ENCODE measurements around the gene MACROD2.

MACROD2 gene

GRCh38 chr20:15611541-15611940, 1616.2 kb downstream of the MACROD2 start:
- Histone ChIP-seq H3K4me1 (ENCODE audit: control insufficient read depth, insufficient read depth, low read length) (no peaks in the 10 kb centered on the region), H3K4me3 (ENCODE audit: low read depth, low read length) (no peak overlapping the region), H3K9me3 (ENCODE audit: control insufficient read depth, insufficient read depth, low read depth, low read length) (no peaks in the 10 kb centered on the region), H3K27ac (ENCODE audit: extremely low read depth, low read depth, low read length) (no peak overlapping the region), H3K36me3 (ENCODE audit: control insufficient read depth in 2 of 2, insufficient read depth in 1 of 2, low read length in 2 of 2) (no peaks in the 10 kb centered on the region)
- ChIA-PET POLR2A (no interaction called here), CTCF (no interaction called here)
- TF ChIP-seq ZNF169 (tag by site-specific recombination; IDR thresholded peaks at IDR 0.05): no peak
- TF ChIP-seq ZNF830 (tag by site-specific recombination; IDR thresholded peaks at IDR 0.05; ENCODE audit: low read depth): no peak
- TF ChIP-seq ZBTB20 (tag by site-specific recombination; IDR thresholded peaks at IDR 0.05): no peak
- TF ChIP-seq ZNF514 (tag by site-specific recombination; IDR thresholded peaks at IDR 0.05): no peak
- no peak for TF ChIP-seq TRIM28 (IDR thresholded peaks at IDR 0.05; ENCODE audit: borderline replicate concordance, low read length)
- TF ChIP-seq WT1 (tag by site-specific recombination; IDR thresholded peaks at IDR 0.05): no peak
- no peak for TF ChIP-seq ZSCAN4 (tag by site-specific recombination; IDR thresholded peaks at IDR 0.05)
- TF ChIP-seq ZNF596 (tag by site-specific recombination; IDR thresholded peaks at IDR 0.05): no peak
- no peak for TF ChIP-seq ZNF114 (tag by site-specific recombination; IDR thresholded peaks at IDR 0.05)
- TF ChIP-seq ZNF639 (tag by site-specific recombination; IDR thresholded peaks at IDR 0.05): no peak
- TF ChIP-seq ZNF704 (tag by site-specific recombination; IDR thresholded peaks at IDR 0.05): no peak
- no peak for TF ChIP-seq ZNF404 (tag by site-specific recombination; IDR thresholded peaks at IDR 0.05)
- TF ChIP-seq SP7 (tag by site-specific recombination; IDR thresholded peaks at IDR 0.05): no peak

- Histone ChIP-seq H3K9me3 (ENCODE audit: control insufficient read depth, insufficient read depth, low read depth, low read length) (no peaks in the 10 kb centered on the region), H3K36me3 (ENCODE audit: control insufficient read depth in 2 of 2, insufficient read depth in 1 of 2, low read length in 2 of 2) (no peaks in the 10 kb centered on the region), H3K4me3 (ENCODE audit: low read depth, low read length) (no peak overlapping the region), H3K4me1 (ENCODE audit: control insufficient read depth, insufficient read depth, low read length) (no peaks in the 10 kb centered on the region), H3K27ac (ENCODE audit: extremely low read depth, low read depth, low read length) (no peak overlapping the region)
- ChIA-PET POLR2A (no interaction called here), CTCF (no interaction called here)
- TF ChIP-seq CTCF (tag by site-specific recombination; IDR thresholded peaks at IDR 0.05): no peak
- TF ChIP-seq ZNF560 (tag by site-specific recombination; IDR thresholded peaks at IDR 0.05; ENCODE audit: borderline replicate concordance): no peak
- no peak for TF ChIP-seq ZFHX2 (tag by site-specific recombination; conservative IDR thresholded peaks at IDR 0.05)
- TF ChIP-seq ZNF394 (tag by site-specific recombination; IDR thresholded peaks at IDR 0.05; ENCODE audit: borderline replicate concordance): no peak
- TF ChIP-seq EGR2 (tag by site-specific recombination; IDR thresholded peaks at IDR 0.05; ENCODE audit: low read depth): no peak
- no peak for TF ChIP-seq ZNF174 (tag by site-specific recombination; IDR thresholded peaks at IDR 0.05)
- no peak for TF ChIP-seq ZNF24 (tag by site-specific recombination; IDR thresholded peaks at IDR 0.05)
Observed at GRCh38 chr20:15612198-15612597, 1616.9 kb downstream of the MACROD2 start.
